K562 (cell line): ENCODE results near the gene ZNF141. TPM values are rescaled to one million over a fixed set of nuclear protein-coding genes. Genes with fewer than 3 reads are reported as not detected.

Source experiments
- ATAC-seq: fragments of 200-7000 bp; cut with Tn5 transposase; 3 replicates; pipeline ENCODE4 v1.9.1; 2020; ENCODE audit warnings: moderate library complexity
- BruUV-seq: library from RNA; stranded (reverse); fragments of 400-500 nt; replicated peaks from 2 replicates; lab custom pipeline; 2021; lab: Mats Ljungman, UMichigan
- CTCF ChIA-PET: fragments of 300-600 bp; formaldehyde crosslinking; extraction: SDS; loops from one replicate; lab custom pipeline; 2021; ENCODE audit warnings: low intra/inter-chr PET ratio; lab: Yijun Ruan, JAX
- POLR2A ChIA-PET: fragments of 300-600, 350-650 bp; sonication (Branson Sonifier 250); formaldehyde crosslinking; extraction: SDS; loops from one replicate; lab custom pipeline; 2021; ENCODE audit warnings: antibody characterized with exemption, inconsistent platforms; lab: Yijun Ruan, JAX
- DNase-seq, 4 experiments: peaks; one replicate each; pipeline versions ENCODE4 v3.0.0 to v3.0.0-alpha.2; 2011 to 2018; ENCODE audit warnings: low spot score in 3 of 4, mixed read lengths in 3 of 4; ENCODE audit errors: extremely low read depth in 1 of 4
- FAIRE-seq: peaks from 2 replicates; lab custom pipeline; 2011; peaks lifted over from hg19 to GRCh38; lab: Jason Lieb, UNC
- H2AFZ ChIP-seq: 2 replicates; pipeline ENCODE4 v1.6.0; 2011; ENCODE audit warnings: low read depth, low read length, control low read depth, inconsistent platforms
- H3K27ac ChIP-seq: fragments of 200-600 bp; 3 replicates; pipeline ENCODE4 v1.8.0; 2011; ENCODE audit warnings: low read depth, mild to moderate bottlenecking, control low read depth, inconsistent platforms, low read length, moderate library complexity, mixed read lengths; ENCODE audit errors: extremely low read depth
- H3K27me3 ChIP-seq, 2 experiments: fragments of 300-600 bp in 1 of 2; 2 replicates in 1 of 2; 3 replicates in 1 of 2; pipeline versions ENCODE4 v1.6.0 to v1.8.0; 2011; ENCODE audit warnings: inconsistent platforms in 2 of 2, low read length in 2 of 2, mild to moderate bottlenecking in 1 of 2, mixed read lengths in 1 of 2, moderate library complexity in 1 of 2; ENCODE audit not compliant: control insufficient read depth in 2 of 2, insufficient read depth in 2 of 2
- H3K36me3 ChIP-seq: fragments of 300-600 bp; 3 replicates; pipeline ENCODE4 v1.8.0; 2011; ENCODE audit warnings: mild to moderate bottlenecking, low read length, inconsistent platforms; ENCODE audit not compliant: control insufficient read depth, insufficient read depth
- H3K4me1 ChIP-seq, 2 experiments: fragments of 200-600 bp in 1 of 2; replicated peaks in 1 of 2; 2 replicates in 1 of 2; 3 replicates in 1 of 2; pipeline versions ENCODE4 v1.5.1 to v1.8.0; 2011; ENCODE audit warnings: inconsistent platforms in 2 of 2, low read length in 2 of 2, mild to moderate bottlenecking in 1 of 2, mixed read lengths in 1 of 2, moderate library complexity in 1 of 2; ENCODE audit not compliant: control insufficient read depth in 2 of 2, insufficient read depth in 2 of 2
- H3K4me2 ChIP-seq: 2 replicates; pipeline ENCODE4 v1.6.1; 2011; ENCODE audit warnings: low read length, control low read depth, inconsistent platforms, mixed read lengths; ENCODE audit not compliant: insufficient read depth
- H3K4me3 ChIP-seq: fragments of 200-600 bp; sonication (generic), shearing (Covaris generic); 2 replicates; pipeline ENCODE4 v1.5.1; 2016; ENCODE audit warnings: control low read depth, inconsistent platforms
- H3K79me2 ChIP-seq: fragments of 200-600 bp; 3 replicates; pipeline ENCODE4 v1.8.0; 2011; ENCODE audit warnings: low read length, inconsistent platforms; ENCODE audit not compliant: control insufficient read depth, insufficient read depth
- H3K9ac ChIP-seq, 2 experiments: 2 replicates each; pipeline versions ENCODE4 v1.6.0 to v1.6.1; 2011; ENCODE audit warnings: low read depth in 2 of 2, low read length in 2 of 2, control low read depth in 1 of 2, inconsistent platforms in 1 of 2, mild to moderate bottlenecking in 1 of 2, mixed read lengths in 1 of 2; ENCODE audit not compliant: insufficient read depth in 1 of 2
- H3K9me1 ChIP-seq: one replicate; pipeline ENCODE4 v1.6.0; 2011; ENCODE audit warnings: inconsistent platforms, mild to moderate bottlenecking, low read length, moderate library complexity; ENCODE audit not compliant: control insufficient read depth, insufficient read depth
- H3K9me3 ChIP-seq: replicated peaks from 2 replicates; pipeline ENCODE4 v1.5.1; 2011; ENCODE audit warnings: low read depth, low read length, inconsistent platforms; ENCODE audit not compliant: control insufficient read depth, insufficient read depth
- H4K20me1 ChIP-seq: replicated peaks from 2 replicates; pipeline ENCODE4 v1.6.1; 2011; ENCODE audit warnings: low read length, inconsistent platforms, mixed read lengths; ENCODE audit not compliant: control insufficient read depth, insufficient read depth
- FOSL1 ChIP-seq: fragments of 200-800 bp; sonication (Bioruptor generic); conservative IDR thresholded peaks from 2 replicates; pipeline ENCODE4 v1.6.1; 2016; ENCODE audit warnings: missing genetic modification characterization, missing compliant biosample characterization
- HMGN3 ChIP-seq: IDR thresholded peaks from 2 replicates; pipeline ENCODE4 v1.6.1; 2011; ENCODE audit warnings: borderline replicate concordance, low read depth, mild to moderate bottlenecking, mixed read lengths, low read length; ENCODE audit not compliant: insufficient read length; ENCODE audit errors: extremely low read depth
- SAFB ChIP-seq: fragments of 200-400 bp; formaldehyde crosslinking; IDR thresholded peaks from 2 replicates; pipeline ENCODE4 v1.6.1; 2017; ENCODE audit warnings: low read depth, low read length, borderline replicate concordance
- TEAD2 ChIP-seq: fragments of 450-650 bp; IDR thresholded peaks from 2 replicates; pipeline ENCODE4 v1.6.1; 2016; ENCODE audit warnings: missing genetic modification characterization, control low read depth, missing compliant biosample characterization
- ZNF316 ChIP-seq: fragments of 450-650 bp; IDR thresholded peaks from 2 replicates; pipeline ENCODE4 v1.6.1; 2016
- WGBS: fragments of 100-300 bp; shearing (Covaris generic); methylation state at CpG from one replicate; pipeline ENCODE4 v1.1.6; 2016; ENCODE audit warnings: low coverage, mixed read lengths; ENCODE audit not compliant: insufficient coverage; ENCODE audit errors: missing lambda C conversion rate; 5-methylcytosine and 5-hydroxymethylcytosine counted together
- in situ Hi-C: fragments of 300-500 bp; cut with MboI; formaldehyde crosslinking; loops from 4 replicates; pipeline ENCODE4 v1.15.0; 2018; ENCODE audit warnings: inconsistent platforms, mixed read lengths
- intact Hi-C: fragments of 100-400 bp; cut with micrococcal nuclease; formaldehyde crosslinking; loops from 2 replicates; pipeline ENCODE4 v1.14.2; 2022
- polyA plus RNA-seq, 8 experiments: library from polyadenylated mRNA; depleted of rRNA in 4 of 8; stranded (reverse) in 5 of 8; unstranded in 3 of 8; fragments of >200 nt; fragmentation: Nextera tagmentation in 2 of 8; fragmentation: Illumina TruSeq in 1 of 8; extraction: Ambion mirVana in 2 of 8; extraction: Trizol in 1 of 8; gene quantifications; 2 replicates each; pipeline versions ENCODE4 v1.2.1 to v1.2.3, GENCODE V29; 2011 to 2014; ENCODE audit warnings: inconsistent platforms in 1 of 8, missing spikeins in 1 of 8
- total RNA-seq, 7 experiments: library from RNA; depleted of rRNA in 6 of 7; stranded (reverse); fragments of >200 nt in 6 of 7; fragmentation: Illumina TruSeq in 2 of 7; extraction: Trizol in 2 of 7; gene quantifications; 2 replicates each; pipeline versions ENCODE4 v1.2.1 to v1.2.3, GENCODE V29; 2011 to 2021; ENCODE audit warnings: low replicate concordance in 1 of 7

The ZNF141 gene
- total and polyA plus RNA-seq, 9 of the 15 experiments (the other 6 are each of a cell fraction or from before 2014, with no cell fraction given) = 0.09 TPM; not detected in 8

- in situ Hi-C loops = no loop called here
- H3K9me3 ChIP-seq = no peaks in the 10 kb centered on the region
- no peaks in the 10 kb centered on the region for H3K4me1 ChIP-seq
- no peaks in the 10 kb centered on the region for H4K20me1 ChIP-seq
- H3K27ac ChIP-seq = no peak overlapping the region
- WGBS = 0% methylated on average over 2 of the region's 2 CpGs
- CTCF ChIA-PET = no interaction called here
- POLR2A ChIA-PET = no interaction called here
- H3K36me3 ChIP-seq = no peaks in the 10 kb centered on the region
- H3K4me2 ChIP-seq = no peak overlapping the region
- no peaks in the 10 kb centered on the region for H3K27me3 ChIP-seq
- ATAC-seq = no peak
- DNase-seq = peak in 1 of 4 experiments; percentile 1
- H2AFZ ChIP-seq = no peak overlapping the region
- no peak overlapping the region for H3K4me3 ChIP-seq
- BruUV-seq = no TSS peak
- intact Hi-C loops = no loop called here
- no peak overlapping the region for H3K9ac ChIP-seq
- TF ChIP-seq SAFB = no peak
- TF ChIP-seq FOSL1 (tag) = 0 out of 2 replicates have a peak, but pooled peaks have one; percentile 21
- no peak for TF ChIP-seq TEAD2 (tag)
- TF ChIP-seq, all 486 proteins: peak for 1
- Histone ChIP-seq H3K9me1 (no peaks in the 10 kb centered on the region), H3K79me2 (no peaks in the 10 kb centered on the region)
- no peak for FAIRE-seq
These were observed 48.7 kb upstream of the ZNF141 start for GRCh38 chr4:288891-289290.

DNA sequence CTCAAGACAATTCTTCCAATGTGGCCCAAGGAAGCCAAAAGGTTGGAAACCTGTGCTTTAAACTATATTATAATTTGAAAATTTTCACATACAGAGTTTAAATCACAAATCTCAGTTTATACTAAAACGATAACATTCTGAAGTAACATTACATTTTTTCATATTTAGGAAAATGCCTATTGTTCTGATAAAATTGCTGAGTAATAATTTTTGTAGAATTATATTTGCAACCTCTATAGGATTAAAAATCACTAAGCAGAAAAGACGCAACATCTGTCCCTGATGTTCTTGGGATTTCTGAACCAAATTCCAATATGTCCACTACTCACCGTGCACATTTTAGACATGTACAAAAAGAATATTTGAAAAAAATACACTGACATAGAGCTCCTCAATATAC is 42.9 kb upstream of the ZNF141 start:
- CTCF ChIA-PET = no interaction called here
- WGBS = 4% methylated on average over 3 of the region's 3 CpGs
- no peak for FAIRE-seq

More for the DNA sequence above, 42.9 kb upstream of the ZNF141 start:
- Histone ChIP-seq H3K9me3 (no peaks in the 10 kb centered on the region), H3K36me3 (no peaks in the 10 kb centered on the region), H3K9me1 (no peaks in the 10 kb centered on the region), H3K27me3 (no peaks in the 10 kb centered on the region), H3K4me2 (no peak overlapping the region), H3K79me2 (no peaks in the 10 kb centered on the region), H3K4me1 (no peaks in the 10 kb centered on the region), H2AFZ (no peak overlapping the region), H3K27ac (no peak overlapping the region), H3K4me3 (no peak overlapping the region)
- no peak for ATAC-seq
- no peak for DNase-seq
- in situ Hi-C loops = no loop called here
- POLR2A ChIA-PET = no interaction called here
- intact Hi-C loops = no loop called here
- TF ChIP-seq HMGN3 (no peak), ZNF316 (peak; percentile 47; the same call in 1 of the 2 replicates)
- TF ChIP-seq, all 486 proteins: peak for 1
- no TSS peak for BruUV-seq
- H4K20me1 ChIP-seq = no peaks in the 10 kb centered on the region
- no peak overlapping the region for H3K9ac ChIP-seq
